Measurements from ENCODE around the gene FSHR. TPM values are rescaled to one million over a fixed set of nuclear protein-coding genes. Genes with fewer than 3 reads are reported as not detected.

Gene FSHR
- total and polyA plus RNA-seq, 9 donors, result 0.22 to 4.0 (median 1.8) TPM

GRCh38 chr2:48941908-48942307, 212.4 kb downstream of the FSHR start:
- no peak for DNase-seq
- H3K9me3 ChIP-seq, result no peaks in the 10 kb centered on the region
- H3K4me1 ChIP-seq (ENCODE audit: insufficient read depth), result peaks cover 6% of the 10 kb centered on the region
- H3K4me3 ChIP-seq, result no peak overlapping the region
- no peak overlapping the region for H3K27ac ChIP-seq
- intact Hi-C loops (cut with DNase I), result no loop called here
- H3K27me3 ChIP-seq, result no peaks in the 10 kb centered on the region
- TF ChIP-seq EP300 (IDR thresholded peaks at IDR 0.05) (no peak), POLR2A (IDR thresholded peaks at IDR 0.05) (no peak), CTCF (IDR thresholded peaks at IDR 0.05) (no peak)
- 64 to 79% (median 66%) methylated on average over 1 of the region's 1 CpG for WGBS, 3 donors
- H3K36me3 ChIP-seq, result no peaks in the 10 kb centered on the region

GRCh38 chr2:48941456-48941855, 212.9 kb downstream of the FSHR start:
- no peak for DNase-seq
- no peaks in the 10 kb centered on the region for H3K27me3 ChIP-seq
- WGBS, 3 donors, result 81 to 89% (median 86%) methylated on average over 3 of the region's 3 CpGs
- intact Hi-C loops (cut with DNase I), result no loop called here
- no peak overlapping the region for H3K4me3 ChIP-seq
- H3K27ac ChIP-seq, result no peak overlapping the region
- H3K9me3 ChIP-seq, result no peaks in the 10 kb centered on the region
- TF ChIP-seq EP300 (IDR thresholded peaks at IDR 0.05) (no peak), POLR2A (IDR thresholded peaks at IDR 0.05) (no peak), CTCF (IDR thresholded peaks at IDR 0.05) (no peak)
- peaks cover 6% of the 10 kb centered on the region for H3K4me1 ChIP-seq (ENCODE audit: insufficient read depth)
- H3K36me3 ChIP-seq, result no peaks in the 10 kb centered on the region

GRCh38 chr2:48940606-48941005, 213.7 kb downstream of the FSHR start:
- H3K9me3 ChIP-seq, result no peaks in the 10 kb centered on the region
- H3K4me1 ChIP-seq (ENCODE audit: insufficient read depth), result peaks cover 6% of the 10 kb centered on the region
- no peak overlapping the region for H3K4me3 ChIP-seq
- TF ChIP-seq EP300 (IDR thresholded peaks at IDR 0.05) (no peak), CTCF (IDR thresholded peaks at IDR 0.05) (no peak), POLR2A (IDR thresholded peaks at IDR 0.05) (no peak)
- no peak overlapping the region for H3K27ac ChIP-seq
- no peaks in the 10 kb centered on the region for H3K36me3 ChIP-seq
- no peak for DNase-seq
- no peaks in the 10 kb centered on the region for H3K27me3 ChIP-seq
- 51 to 66% (median 62%) methylated on average over 3 of the region's 3 CpGs for WGBS, 3 donors
- intact Hi-C loops (cut with DNase I), result no loop called here

- Histone ChIP-seq H3K36me3 (no peaks in the 10 kb centered on the region), H3K27me3 (no peaks in the 10 kb centered on the region), H3K9me3 (no peaks in the 10 kb centered on the region), H3K4me3 (no peak overlapping the region), H3K4me1 (ENCODE audit: insufficient read depth) (peaks cover 6% of the 10 kb centered on the region), H3K27ac (no peak overlapping the region)
- WGBS, 3 donors, result 64 to 67% (median 65%) methylated on average over 4 of the region's 4 CpGs
- intact Hi-C loops (cut with DNase I), result no loop called here
- TF ChIP-seq EP300 (IDR thresholded peaks at IDR 0.05) (no peak), POLR2A (IDR thresholded peaks at IDR 0.05) (no peak), CTCF (IDR thresholded peaks at IDR 0.05) (no peak)
- DNase-seq, result no peak
Observed at GRCh38 chr2:48939232-48939631, 215.1 kb downstream of the FSHR start.

GRCh38 chr2:48938231-48938630, 216.1 kb downstream of the FSHR start:
- no peaks in the 10 kb centered on the region for H3K9me3 ChIP-seq
- H3K4me1 ChIP-seq (ENCODE audit: insufficient read depth), result peaks cover under 1% of the 10 kb centered on the region
- no peak overlapping the region for H3K4me3 ChIP-seq
- no peaks in the 10 kb centered on the region for H3K36me3 ChIP-seq
- DNase-seq, result no peak
- H3K27me3 ChIP-seq, result no peaks in the 10 kb centered on the region
- no peak overlapping the region for H3K27ac ChIP-seq
- 86 to 93% (median 90%) methylated on average over 4 of the region's 4 CpGs for WGBS, 3 donors
- intact Hi-C loops (cut with DNase I), result no loop called here
- TF ChIP-seq CTCF (IDR thresholded peaks at IDR 0.05), result no peak
